WTC11 (cell line): ENCODE data around the gene SLC24A3. TPM values are rescaled to one million over a fixed set of nuclear protein-coding genes. Genes with fewer than 3 reads are reported as not detected.

ENCODE experiments used
- ATAC-seq: fragments of 200-7000 bp; cut with Tn5 transposase; 2 replicates; pipeline ENCODE4 v1.10.0; 2021; ENCODE audit warnings: mild to moderate bottlenecking, moderate library complexity
- CTCF ChIA-PET: fragments of 300-600 bp; sonication (Branson Sonifier 250); formaldehyde crosslinking; loops from one replicate; lab custom pipeline; 2021; ENCODE audit warnings: antibody characterized with exemption; lab: Charles Lee
- POLR2A ChIA-PET: fragments of 350-600 bp; sonication (Branson Sonifier 250); formaldehyde crosslinking; loops from one replicate; lab custom pipeline; 2021; ENCODE audit warnings: antibody characterized with exemption; lab: Charles Lee
- DNase-seq: peaks from one replicate; pipeline ENCODE4 v3.0.0; 2021; ENCODE audit warnings: low spot score
- H3K27ac Mint-ChIP-seq: 2 replicates; pipeline ENCODE4 v1.8.0; 2021; ENCODE audit warnings: mixed read lengths
- H3K27me3 Mint-ChIP-seq: 2 replicates; pipeline ENCODE4 v1.8.0; 2021; ENCODE audit warnings: low read depth, mild to moderate bottlenecking, moderate library complexity, mixed read lengths
- H3K36me3 Mint-ChIP-seq: 2 replicates; pipeline ENCODE4 v1.8.0; 2021; ENCODE audit warnings: mixed read lengths
- H3K4me1 Mint-ChIP-seq: 2 replicates; pipeline ENCODE4 v1.8.0; 2022; ENCODE audit warnings: mixed read lengths
- H3K4me3 Mint-ChIP-seq: 2 replicates; pipeline ENCODE4 v1.8.0; 2021; ENCODE audit warnings: mild to moderate bottlenecking, moderate library complexity, mixed read lengths
- H3K9me3 Mint-ChIP-seq: 2 replicates; pipeline ENCODE4 v1.8.0; 2021; ENCODE audit warnings: mixed read lengths
- ATF2 ChIP-seq: sonication (generic); formaldehyde crosslinking; IDR thresholded peaks from 2 replicates; pipeline ENCODE4 v1.8.1; 2022; ENCODE audit warnings: low read depth, missing genetic modification reagents, borderline replicate concordance
- ATF3 ChIP-seq: sonication (generic); formaldehyde crosslinking; conservative IDR thresholded peaks from 2 replicates; pipeline ENCODE4 v1.8.1; 2022; ENCODE audit warnings: mild to moderate bottlenecking, missing genetic modification reagents
- ATF6 ChIP-seq: sonication (generic); formaldehyde crosslinking; IDR thresholded peaks from 2 replicates; pipeline ENCODE4 v1.8.1; 2023; ENCODE audit warnings: mild to moderate bottlenecking, missing genetic modification reagents
- CTCF ChIP-seq: fragments of 200-600 bp; IDR thresholded peaks from 2 replicates; pipeline ENCODE4 v1.8.0; 2022; ENCODE audit warnings: antibody characterized with exemption
- NFATC4 ChIP-seq: fragments of 250-450 bp; sonication (Bioruptor Pico); IDR thresholded peaks from 2 replicates; pipeline ENCODE4 v1.9.0; 2021; ENCODE audit warnings: mild to moderate bottlenecking
- NR1H2 ChIP-seq: sonication (generic); formaldehyde crosslinking; IDR thresholded peaks from 2 replicates; pipeline ENCODE4 v1.9.0; 2021; ENCODE audit warnings: mild to moderate bottlenecking, moderate library complexity, missing genetic modification reagents
- NR2C2 ChIP-seq: sonication (generic); formaldehyde crosslinking; IDR thresholded peaks from 2 replicates; pipeline ENCODE4 v1.8.0; 2022; ENCODE audit warnings: mild to moderate bottlenecking, missing genetic modification reagents
- OVOL2 ChIP-seq: fragments of 250-450 bp; sonication (Bioruptor Pico); IDR thresholded peaks from 2 replicates; pipeline ENCODE4 v1.9.0; 2021; ENCODE audit warnings: mild to moderate bottlenecking, borderline replicate concordance
- PREB ChIP-seq: sonication (generic); formaldehyde crosslinking; IDR thresholded peaks from 2 replicates; pipeline ENCODE4 v1.8.1; 2022; ENCODE audit warnings: mild to moderate bottlenecking, missing genetic modification reagents, moderate library complexity, borderline replicate concordance
- TEAD1 ChIP-seq: sonication (generic); formaldehyde crosslinking; IDR thresholded peaks from 2 replicates; pipeline ENCODE4 v1.8.0; 2022; ENCODE audit warnings: mild to moderate bottlenecking, missing genetic modification reagents
- USF1 ChIP-seq: sonication (generic); formaldehyde crosslinking; IDR thresholded peaks from 2 replicates; pipeline ENCODE4 v1.8.0; 2022; ENCODE audit warnings: mild to moderate bottlenecking, missing genetic modification reagents
- ZBTB43 ChIP-seq: sonication (generic); formaldehyde crosslinking; IDR thresholded peaks from 2 replicates; pipeline ENCODE4 v1.8.1; 2023; ENCODE audit warnings: mild to moderate bottlenecking, missing genetic modification reagents
- ZMAT4 ChIP-seq: fragments of 250-450 bp; sonication (Bioruptor Pico); IDR thresholded peaks from 2 replicates; pipeline ENCODE4 v1.9.0; 2021; ENCODE audit warnings: mild to moderate bottlenecking
- ZNF121 ChIP-seq: sonication (generic); formaldehyde crosslinking; IDR thresholded peaks from 2 replicates; pipeline ENCODE4 v1.8.0; 2023; ENCODE audit warnings: missing genetic modification reagents
- ZNF317 ChIP-seq: sonication (generic); formaldehyde crosslinking; IDR thresholded peaks from 2 replicates; pipeline ENCODE4 v1.8.1; 2023; ENCODE audit warnings: low read depth, mild to moderate bottlenecking, moderate library complexity, missing genetic modification reagents, borderline replicate concordance
- ZNF396 ChIP-seq: fragments of 250-450 bp; sonication (Bioruptor Pico); IDR thresholded peaks from 2 replicates; pipeline ENCODE4 v1.8.0; 2021; ENCODE audit warnings: mild to moderate bottlenecking, moderate library complexity, borderline replicate concordance
- ZNF512 ChIP-seq: sonication (generic); formaldehyde crosslinking; IDR thresholded peaks from 2 replicates; pipeline ENCODE4 v1.8.1; 2022; ENCODE audit warnings: missing genetic modification reagents, borderline replicate concordance
- ZNF532 ChIP-seq: fragments of 250-450 bp; sonication (Bioruptor Pico); IDR thresholded peaks from 2 replicates; pipeline ENCODE4 v1.9.0; 2021; ENCODE audit warnings: mild to moderate bottlenecking, borderline replicate concordance
- total RNA-seq: library from RNA; stranded (reverse); gene quantifications from 3 replicates; pipeline ENCODE4 v1.2.3, GENCODE V29; 2021

The SLC24A3 gene
- total RNA-seq, 1 experiment from 2014 or later: 5.7 TPM

GRCh38 chr20:19451231-19451922 is 238.9 kb downstream of the SLC24A3 start:
- no peak for DNase-seq
- Mint-ChIP-seq H3K4me1 (peaks cover 10% of the 10 kb centered on the region), H3K27me3 (no peaks in the 10 kb centered on the region), H3K27ac (no peak overlapping the region), H3K9me3 (peaks cover 4% of the 10 kb centered on the region), H3K36me3 (no peaks in the 10 kb centered on the region), H3K4me3 (no peak overlapping the region)
- no peak for ATAC-seq
- POLR2A ChIA-PET: no interaction called here
- TF ChIP-seq ZNF121 (CRISPR knock-in tag) (no peak), ZNF317 (CRISPR knock-in tag) (no peak), ZNF532 (no peak), ZNF512 (CRISPR knock-in tag) (no peak), TEAD1 (no peak), PREB (no peak), NR2C2 (no peak), CTCF (no peak), ZMAT4 (CRISPR knock-in tag) (no peak), ATF2 (CRISPR knock-in tag) (no peak), OVOL2 (no peak), ZNF396 (CRISPR knock-in tag) (no peak)
- CTCF ChIA-PET: interaction anchor here (1.2 to 1.3 kb wide), 2 partner anchors 133 to 238 kb away, joined by 3 read pairs; partner anchors contain the start of gene SLC24A3

GRCh38 chr20:19451923-19452295 is 239.5 kb downstream of the SLC24A3 start:
- CTCF ChIA-PET: interaction anchor here (1.2 kb wide), 1 partner anchor 132 kb away, joined by 3 read pairs; no protein-coding TSS in a partner anchor
- Mint-ChIP-seq H3K9me3 (peaks cover 6% of the 10 kb centered on the region), H3K27me3 (no peaks in the 10 kb centered on the region), H3K27ac (no peak overlapping the region), H3K4me3 (no peak overlapping the region), H3K4me1 (peaks cover 10% of the 10 kb centered on the region), H3K36me3 (no peaks in the 10 kb centered on the region)
- POLR2A ChIA-PET: no interaction called here
- ATAC-seq (no peak), DNase-seq (no peak)
- TF ChIP-seq NR1H2: no peak
- no peak for TF ChIP-seq ATF3 (CRISPR knock-in tag)
- no peak for TF ChIP-seq OVOL2
- no peak for TF ChIP-seq ZBTB43 (CRISPR knock-in tag)
- TF ChIP-seq USF1 (CRISPR knock-in tag): no peak
- TF ChIP-seq ATF6 (CRISPR knock-in tag): no peak
- no peak for TF ChIP-seq NFATC4 (CRISPR knock-in tag)
